A549 (cell line): ENCODE results near the gene SIRT7.

ENCODE experiments used
- CHD4 ChIP-seq: fragments of 200-600 bp; sonication (generic); IDR thresholded peaks from 2 replicates; pipeline ENCODE4 v1.6.1; 2016; ENCODE audit warnings: antibody characterized with exemption, mild to moderate bottlenecking, borderline replicate concordance
- EP300 ChIP-seq, 2 experiments: fragments of >200 bp; sonication (Bioruptor Twin); formaldehyde crosslinking; IDR thresholded peaks; 2 replicates in 1 of 2; 3 replicates in 1 of 2; pipeline ENCODE4 v1.6.1; 2016 to 2017
- ZC3H11A ChIP-seq: fragments of 450-650 bp; IDR thresholded peaks from 2 replicates; pipeline ENCODE4 v1.6.1; 2014; ENCODE audit warnings: antibody characterized with exemption, mild to moderate bottlenecking

DNA sequence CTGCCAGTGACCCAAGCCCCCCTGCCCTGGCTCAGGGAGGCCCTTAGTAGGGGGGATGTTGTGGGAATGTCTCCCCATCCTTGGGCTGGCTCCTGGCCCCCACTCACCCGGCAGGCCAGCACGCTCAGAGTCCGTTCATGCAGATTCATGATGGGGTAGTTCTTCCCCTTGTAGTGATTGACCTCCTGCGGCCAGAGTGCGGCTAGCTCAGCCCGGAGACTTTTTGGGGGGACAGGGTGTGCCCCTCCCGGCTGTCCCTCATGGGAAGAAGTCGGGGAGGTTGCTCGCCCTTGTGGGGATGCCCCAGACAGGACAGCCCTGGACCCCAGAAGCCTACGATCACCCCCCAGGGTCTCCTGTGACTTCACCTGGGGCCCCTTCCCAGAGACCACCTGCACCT is 12.0 kb downstream of the SIRT7 start:
- TF ChIP-seq ZC3H11A, result no peak
- no peak for TF ChIP-seq EP300 (IDR thresholded peaks at IDR 0.05)
- no peak for TF ChIP-seq CHD4
